Stimulated activated CD4-positive, alpha-beta T cell treated with anti-CD3 and anti-CD28 coated beads, Interleukin-4, amount 100 ng/mL, for 48 hours (primary cell): ENCODE data around the gene CDK5RAP3.

Experiments used
- DNase-seq, 2 donors: peaks; one replicate each; pipeline ENCODE4 v3.0.0-alpha.2; 2020; ENCODE audit warnings: low read depth in 2 of 2

The CDK5RAP3 gene

GRCh38 chr17:47949197-47949759 lies 21.6 kb upstream of the CDK5RAP3 start:
- DNase-seq = peak; percentile 78 to 81

DNA sequence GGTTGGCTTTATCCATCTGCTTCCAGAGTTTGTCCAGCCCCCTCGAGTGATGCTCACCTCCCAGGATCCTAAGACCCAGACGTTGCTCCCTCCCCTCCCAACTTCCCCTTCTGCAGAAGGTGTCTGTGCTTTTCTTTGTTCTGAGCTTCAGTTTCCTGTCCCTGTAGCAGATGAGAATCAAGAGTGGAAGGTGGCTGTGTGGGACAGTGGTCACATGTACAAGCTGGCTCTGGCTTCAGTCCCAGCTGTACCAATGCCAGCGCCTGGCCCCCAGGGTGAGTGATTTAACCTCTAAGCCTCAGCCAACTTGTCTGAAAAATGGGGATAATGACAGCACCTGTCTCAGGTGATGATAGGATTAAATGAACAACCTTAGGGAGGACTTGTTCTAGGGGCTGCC lies 21.0 kb upstream of the CDK5RAP3 start:
- no peak for DNase-seq

GRCh38 chr17:47950448-47950847 lies 20.5 kb upstream of the CDK5RAP3 start:
- no peak for DNase-seq

- DNase-seq = no peak
Observed at GRCh38 chr17:47952171-47953021, 18.5 kb upstream of the CDK5RAP3 start.

- no peak for DNase-seq
Observed at GRCh38 chr17:47953909-47954308, 17.0 kb upstream of the CDK5RAP3 start.

DNA sequence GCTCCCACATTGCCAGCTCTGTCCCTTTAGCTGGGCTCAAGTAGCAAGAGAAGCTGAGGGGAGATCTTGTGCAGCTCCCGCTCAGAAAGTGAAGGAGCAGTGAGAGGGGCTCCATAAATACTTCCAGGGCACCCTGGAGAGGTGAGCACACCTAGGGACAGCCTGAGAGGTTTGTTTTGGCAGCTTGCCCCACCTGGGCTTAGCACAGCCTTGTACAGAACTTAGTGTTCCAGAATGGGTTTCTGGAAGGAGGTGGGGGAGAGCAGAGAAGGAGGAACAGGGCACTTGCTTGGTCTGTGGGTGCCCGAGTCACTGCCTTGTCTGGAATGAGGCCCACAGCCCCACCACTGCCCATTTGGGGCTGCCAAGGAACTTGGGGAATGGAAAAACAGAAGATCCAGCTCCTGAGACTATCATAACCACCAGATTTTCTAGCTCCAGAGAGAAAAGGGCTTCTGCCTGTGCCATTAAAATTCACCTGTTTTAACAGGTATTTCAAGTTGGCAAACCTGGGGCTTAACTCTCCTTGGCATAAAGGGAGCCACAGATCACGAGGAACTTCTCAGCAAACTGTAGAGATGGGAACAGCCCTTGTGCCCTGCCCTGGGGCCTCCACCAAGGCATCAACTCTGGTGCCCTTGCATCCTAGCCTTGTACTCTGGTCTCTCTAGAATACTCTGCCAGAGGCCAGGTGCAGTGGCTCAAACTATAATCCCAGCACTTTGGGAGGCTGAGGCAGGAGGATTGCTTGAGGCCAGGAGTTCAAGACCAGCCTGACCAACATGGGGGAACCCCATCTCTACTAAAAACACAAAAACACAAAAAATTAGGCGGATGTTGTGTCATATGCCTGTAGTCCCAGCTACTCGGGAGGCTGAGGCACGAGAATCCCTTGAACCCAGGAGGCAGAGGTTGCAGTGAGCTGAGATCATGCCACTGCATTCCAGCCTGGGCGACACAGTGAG lies 15.1 kb upstream of the CDK5RAP3 start:
- no peak for DNase-seq

DNA sequence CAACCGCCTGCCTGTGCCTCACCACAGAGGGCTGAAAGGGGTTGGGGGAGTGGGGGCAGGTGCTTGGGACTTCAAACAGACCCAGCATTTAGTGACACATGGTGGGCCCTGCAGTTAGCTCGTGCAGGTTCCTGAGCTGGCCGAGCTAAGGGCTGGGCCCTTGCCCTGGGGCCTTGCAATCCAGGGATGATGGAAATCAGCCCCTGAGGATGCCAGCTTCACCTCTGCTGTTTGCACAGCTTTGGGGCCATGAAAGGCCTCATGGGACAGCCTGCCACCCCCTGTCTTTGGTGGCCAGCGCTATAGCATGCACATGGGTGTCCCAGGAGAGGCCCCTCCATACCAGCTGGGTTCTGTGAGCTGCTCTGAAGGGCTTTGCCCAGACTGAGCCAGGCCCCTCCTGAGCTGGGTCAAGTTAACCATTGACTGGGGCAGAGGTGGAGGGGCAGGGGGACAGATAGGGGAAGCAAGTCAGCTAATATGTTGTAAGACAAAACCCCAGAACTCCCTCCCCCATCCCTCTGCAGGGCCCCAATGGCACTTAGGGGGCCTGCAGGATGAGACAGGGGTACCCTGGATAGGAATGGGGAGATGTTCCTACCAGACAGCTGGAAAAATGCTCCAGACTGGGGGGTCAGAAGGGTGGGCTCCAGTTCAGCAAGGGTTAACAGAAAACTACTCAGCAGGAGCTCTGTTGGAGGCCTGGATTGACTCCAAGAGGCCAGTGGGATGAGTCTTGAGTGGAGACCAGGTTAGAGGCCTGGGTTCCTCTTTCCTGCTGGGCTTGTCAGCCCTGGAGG lies 13.9 kb upstream of the CDK5RAP3 start:
- DNase-seq = no peak

DNA sequence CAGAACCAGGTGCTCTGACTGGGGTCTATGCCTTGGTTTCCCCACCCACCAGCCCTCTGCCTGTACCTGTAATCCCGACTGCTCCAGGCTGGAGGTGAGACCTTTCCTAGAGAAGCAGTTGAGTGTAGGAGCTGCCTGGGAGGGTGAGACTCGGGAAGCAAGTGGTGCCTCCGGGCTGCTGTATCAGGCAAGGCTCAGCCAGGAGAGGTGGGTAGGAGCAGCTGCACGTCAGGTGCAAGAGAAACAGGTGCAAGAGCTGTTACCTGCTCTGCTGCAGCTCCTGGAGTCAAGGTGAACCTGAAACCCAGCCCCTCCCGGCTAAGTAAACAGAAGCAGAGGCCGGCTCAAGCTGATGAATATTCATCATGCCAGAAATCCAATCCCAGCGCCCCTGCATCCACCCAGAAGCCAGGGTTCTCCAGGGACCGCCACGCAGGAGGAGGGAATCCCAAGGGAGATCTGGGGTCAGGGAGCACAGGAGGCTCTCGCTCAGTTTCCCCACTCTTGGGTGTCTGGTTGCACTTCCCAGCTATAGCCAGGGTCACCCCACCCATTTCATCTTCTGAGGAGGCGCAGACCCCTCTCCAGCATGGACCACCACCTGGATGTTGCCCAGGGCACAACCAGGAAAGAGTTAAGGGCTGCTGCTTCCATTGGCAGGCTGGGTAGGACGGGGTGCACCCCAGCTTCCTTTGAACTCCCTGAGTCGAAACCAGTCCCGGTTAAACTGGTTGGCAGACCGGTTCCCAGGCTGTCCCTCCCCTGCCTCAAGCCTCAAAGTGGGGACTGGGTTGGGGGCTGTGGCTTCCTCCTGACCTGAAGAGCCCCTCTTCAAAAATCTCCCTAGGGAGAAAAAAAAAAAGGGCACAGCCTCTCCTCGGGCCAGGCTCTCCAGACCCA lies 13.1 kb upstream of the CDK5RAP3 start, which contains the start of gene PRR15L:
Gene PRR15L, minus strand, starts transcription at position 293 of the 900 bp plus-strand sequence. CDS start 4,649 bp downstream, outside the sequence.
- DNase-seq = no peak

GRCh38 chr17:47959825-47960655 lies 10.9 kb upstream of the CDK5RAP3 start:
- no peak for DNase-seq

DNA sequence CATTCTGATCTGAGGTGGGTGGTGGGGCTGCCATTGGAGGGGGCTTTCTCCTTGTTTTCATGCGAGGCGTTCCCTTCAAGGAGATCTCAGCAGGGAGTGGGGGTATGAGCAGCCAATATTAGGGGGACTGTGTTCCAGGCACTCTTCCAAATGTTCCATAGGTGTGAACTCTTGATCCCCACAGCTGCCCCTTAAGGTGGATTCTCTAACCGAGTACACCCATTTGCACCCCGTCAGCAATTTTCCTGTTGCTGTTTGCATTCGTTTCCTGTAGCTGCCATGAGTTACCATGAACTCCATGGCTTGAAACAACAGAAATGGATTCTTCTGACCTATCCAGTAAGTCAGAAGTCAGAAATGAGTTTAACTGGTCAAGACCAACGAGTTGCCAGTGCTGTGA lies 9.5 kb upstream of the CDK5RAP3 start:
- no peak for DNase-seq

- no peak for DNase-seq
Observed at GRCh38 chr17:47962901-47963300, 8.0 kb upstream of the CDK5RAP3 start.

DNA sequence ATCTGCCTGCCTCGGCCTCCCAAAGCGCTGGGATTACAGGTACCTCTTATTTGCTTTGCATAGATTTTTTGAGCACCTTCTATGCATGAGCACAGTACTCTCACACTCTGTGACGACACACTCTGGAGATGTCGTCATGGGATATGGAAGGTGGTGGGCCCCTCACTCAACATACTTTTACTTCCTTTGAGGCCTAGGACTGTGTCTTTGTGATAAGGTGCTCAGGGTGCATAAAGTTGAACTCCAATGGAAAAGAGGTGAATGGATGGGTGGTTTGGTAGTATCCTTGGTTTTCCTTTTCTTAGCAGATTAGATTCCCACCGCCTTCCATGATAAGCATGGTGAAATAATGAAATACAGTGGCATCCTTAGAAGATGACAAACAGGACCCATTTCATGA lies 6.1 kb upstream of the CDK5RAP3 start:
- no peak for DNase-seq

DNA sequence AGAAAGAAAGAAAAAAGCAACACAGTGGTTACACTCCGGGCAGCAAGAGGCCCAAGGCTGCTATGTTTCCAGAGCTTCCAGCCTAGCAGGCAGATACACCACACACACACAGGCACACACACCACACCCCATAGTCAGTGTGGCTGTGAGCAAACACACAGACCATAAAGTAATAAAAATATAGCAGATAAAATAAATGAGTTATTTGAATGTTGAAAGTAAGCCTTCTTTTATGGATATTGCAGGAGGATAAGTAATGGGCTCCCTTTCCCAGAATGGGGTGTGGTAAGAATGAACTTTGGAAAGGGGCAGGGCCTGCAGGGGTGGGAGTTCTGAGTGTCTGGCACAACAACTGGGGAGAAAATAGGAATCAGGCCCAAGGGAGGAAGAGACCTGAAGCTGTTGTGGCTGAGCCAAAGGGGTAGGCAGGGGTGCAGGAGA lies 4.8 kb upstream of the CDK5RAP3 start:
- DNase-seq = no peak

GRCh38 chr17:47967607-47968252 lies 3.2 kb upstream of the CDK5RAP3 start:
- DNase-seq = no peak

- DNase-seq = no peak
Observed at GRCh38 chr17:47968836-47969235, 2.1 kb upstream of the CDK5RAP3 start.

DNA sequence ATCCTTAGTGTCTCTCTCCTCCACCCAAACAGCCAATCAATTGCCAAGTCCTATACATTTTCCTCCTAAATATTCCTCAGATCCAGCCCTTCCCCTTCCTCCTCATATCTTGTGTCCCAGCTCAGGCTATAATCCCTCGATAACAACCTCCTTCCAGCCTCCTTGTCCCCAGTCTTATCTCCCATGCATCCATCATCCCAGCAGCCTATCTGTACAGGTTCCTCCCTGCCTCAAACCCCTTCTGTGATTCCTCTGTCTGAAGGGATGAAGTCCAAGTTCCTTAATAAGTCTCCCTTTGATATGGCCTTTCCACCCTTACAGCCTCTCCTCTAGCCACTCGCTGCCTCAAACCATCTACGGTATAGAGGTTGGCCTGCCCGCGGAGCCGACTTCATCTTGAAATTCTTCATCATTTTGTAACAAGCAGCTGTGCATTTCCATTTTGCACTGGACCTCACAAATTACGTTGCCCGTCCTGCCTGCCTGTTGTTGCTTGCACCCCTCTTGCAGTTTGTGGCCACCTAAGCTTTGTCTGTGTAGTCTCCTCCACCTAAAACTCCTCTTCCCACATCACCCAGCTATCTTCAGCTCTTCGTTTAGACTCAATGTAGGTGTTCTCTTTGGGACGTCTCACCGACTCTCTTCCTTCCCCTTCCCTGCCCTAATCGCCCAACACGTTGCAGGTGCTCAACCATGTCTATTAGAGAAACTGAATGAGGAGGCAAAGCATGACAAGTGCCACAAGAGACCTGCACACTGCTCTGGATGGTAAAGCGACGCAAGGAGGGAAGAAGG lies 786 bp upstream of the CDK5RAP3 start:
- DNase-seq = no peak

DNA sequence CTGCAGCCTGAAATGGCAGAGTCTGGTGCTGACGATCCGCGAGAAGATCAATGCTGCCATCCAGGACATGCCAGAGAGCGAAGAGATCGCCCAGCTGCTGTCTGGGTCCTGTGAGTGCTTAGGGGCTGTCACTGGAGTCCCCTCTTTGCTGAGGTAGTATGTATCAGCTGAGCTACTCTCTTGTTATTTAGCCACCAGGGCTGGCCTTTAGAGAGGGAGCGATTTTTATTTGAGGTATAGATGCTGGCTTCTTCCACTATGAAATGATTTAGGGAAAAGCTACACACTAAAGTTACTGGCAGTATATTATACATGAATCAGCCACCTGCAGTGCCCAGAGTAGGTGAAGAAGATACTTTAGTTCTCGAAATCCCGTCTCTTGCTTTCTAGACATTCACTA lies 2.6 kb downstream of the CDK5RAP3 start:
- no peak for DNase-seq
